Lung (tissue), 12 donors: ENCODE data around the gene CACNA1I. TPM values are rescaled to one million over a fixed set of nuclear protein-coding genes. Genes with fewer than 3 reads are reported as not detected.

Source experiments
- ATAC-seq: fragments of 200-7000 bp; cut with Tn5 transposase; one replicate; pipeline ENCODE4 v1.9.1; 2020; ENCODE audit warnings: moderate number of reproducible peaks; ENCODE audit not compliant: insufficient read depth, low FRiP score
- DNase-seq, 3 donors: peaks; one replicate each; pipeline ENCODE4 v3.0.0-alpha.2; 2013 to 2017
- H3K27ac ChIP-seq, 2 donors: one replicate each; pipeline ENCODE4 v1.5.1; 2013; ENCODE audit warnings: mild to moderate bottlenecking in 2 of 2, moderate library complexity in 2 of 2, control low read depth in 1 of 2, inconsistent platforms in 1 of 2, low read depth in 1 of 2, low read length in 1 of 2
- H3K27me3 ChIP-seq, 3 donors: one replicate each; pipeline ENCODE4 v1.5.1; 2013; ENCODE audit warnings: low read length in 2 of 3; ENCODE audit not compliant: control insufficient read depth in 3 of 3, insufficient read depth in 3 of 3
- H3K36me3 ChIP-seq, 4 donors: one replicate each; pipeline ENCODE4 v1.5.1; 2013; ENCODE audit warnings: low read length in 4 of 4, mild to moderate bottlenecking in 1 of 4, moderate library complexity in 1 of 4; ENCODE audit not compliant: control insufficient read depth in 4 of 4, insufficient read depth in 4 of 4
- H3K4me1 ChIP-seq, 5 donors: one replicate each; pipeline ENCODE4 v1.5.1; 2013; ENCODE audit warnings: low read length in 5 of 5, mild to moderate bottlenecking in 2 of 5, moderate library complexity in 1 of 5; ENCODE audit not compliant: control insufficient read depth in 5 of 5, insufficient read depth in 5 of 5
- H3K4me3 ChIP-seq: one replicate; pipeline ENCODE4 v1.5.1; 2013; ENCODE audit warnings: mild to moderate bottlenecking, control low read depth, moderate library complexity
- H3K9ac ChIP-seq, 2 donors: one replicate each; pipeline ENCODE4 v1.5.1; 2013; ENCODE audit warnings: low read length in 2 of 2, control low read depth in 1 of 2; ENCODE audit not compliant: insufficient read depth in 1 of 2
- H3K9me3 ChIP-seq, 4 donors: one replicate each; pipeline ENCODE4 v1.5.1; 2013; ENCODE audit warnings: low read length in 3 of 4, mild to moderate bottlenecking in 1 of 4, moderate library complexity in 1 of 4; ENCODE audit not compliant: control insufficient read depth in 4 of 4, insufficient read depth in 3 of 4
- CTCF ChIP-seq: IDR thresholded peaks from 2 replicates; pipeline ENCODE4 v1.5.1; 2012; ENCODE audit warnings: mild to moderate bottlenecking; ENCODE audit errors: control extremely low read depth, extremely low read depth
- WGBS, 2 donors: extraction: QIAGEN DNeasy Blood & Tissue Kit; methylation state at CpG; one replicate each; pipeline ENCODE4 v1.1.7; 2013; 5-methylcytosine and 5-hydroxymethylcytosine counted together
- polyA plus RNA-seq, 2 donors: library from polyadenylated mRNA; stranded (reverse); fragments of 200-250 nt; gene quantifications; one replicate each; pipeline ENCODE4 v1.2.1, GENCODE V29; 2013
- total RNA-seq, 2 donors: library from RNA; depleted of rRNA in 1 of 2; stranded (reverse); fragments of >200 nt in 1 of 2; gene quantifications; one replicate each; pipeline ENCODE4 v1.2.1, GENCODE V29; 2014 to 2021
- donor health status: control.
- donor health status: control.
- donor health status: Bipolar disorder and iron deficiency.
- donor health status: healthy.
- donor health status: DM: yes; HTN: yes; CAD: no.

Gene CACNA1I
- total and polyA plus RNA-seq, 4 donors, result 0.07 to 0.22 (median 0.16) TPM

- WGBS, 2 donors, result 74 to 82% methylated on average over 35 of the region's 35 CpGs
- TF ChIP-seq CTCF, result no peak
- ATAC-seq (no peak), DNase-seq (peak in 1 of 3 donors; percentile 52)
- Histone ChIP-seq H3K4me1 (peaks cover 0 to 42% (median 3%) of the 10 kb centered on the region in 5 donors), H3K27ac (no peak overlapping the region), H3K9me3 (peaks cover 0 to 2% (median 0%) of the 10 kb centered on the region in 4 donors), H3K36me3 (no peaks in the 10 kb centered on the region), H3K27me3 (no peaks in the 10 kb centered on the region), H3K9ac (no peak overlapping the region), H3K4me3 (no peak overlapping the region)
Observed at GRCh38 chr22:39647836-39648629, 77.5 kb downstream of the CACNA1I start.

DNA sequence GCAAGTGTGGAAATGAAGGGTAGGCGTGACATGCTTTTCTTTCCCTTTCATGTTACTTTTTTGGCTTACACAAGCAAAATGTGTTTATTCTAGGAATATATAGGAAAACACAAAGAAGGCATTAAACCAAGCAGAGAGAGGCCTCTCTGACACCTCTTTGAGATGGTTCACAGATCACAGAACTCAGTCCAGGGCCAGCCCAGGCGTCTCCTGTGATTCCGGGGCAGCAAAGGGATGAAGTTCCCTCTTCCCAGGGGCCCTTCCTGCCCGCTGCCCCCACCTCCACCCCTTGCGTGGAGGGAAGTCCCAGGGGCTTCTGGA is 78.0 kb downstream of the CACNA1I start:
- no peak overlapping the region for H3K9ac ChIP-seq
- ATAC-seq, result no peak
- H3K4me1 ChIP-seq, result peaks cover 0 to 42% (median 3%) of the 10 kb centered on the region in 5 donors
- H3K4me3 ChIP-seq, result no peak overlapping the region
- WGBS, 2 donors, result 70 to 83% methylated on average over 5 of the region's 5 CpGs
- no peak for TF ChIP-seq CTCF
- H3K27me3 ChIP-seq, result no peaks in the 10 kb centered on the region
- no peak overlapping the region for H3K27ac ChIP-seq
- peaks cover 0 to 2% (median 0%) of the 10 kb centered on the region in 4 donors for H3K9me3 ChIP-seq
- peak in 2 of 3 donors; percentile 64 to 78 for DNase-seq
- H3K36me3 ChIP-seq, result no peaks in the 10 kb centered on the region

- TF ChIP-seq CTCF, result no peak
- no peak overlapping the region for H3K9ac ChIP-seq
- no peak overlapping the region for H3K27ac ChIP-seq
- ATAC-seq (no peak), DNase-seq (no peak)
- no peaks in the 10 kb centered on the region for H3K36me3 ChIP-seq
- 95 to 97% methylated on average over 39 to 41 of the region's 41 CpGs for WGBS, 2 donors
- H3K27me3 ChIP-seq, result no peaks in the 10 kb centered on the region
- no peak overlapping the region for H3K4me3 ChIP-seq
- peaks cover 0 to 42% (median 3%) of the 10 kb centered on the region in 5 donors for H3K4me1 ChIP-seq
- H3K9me3 ChIP-seq, result peaks cover 0 to 2% (median 0%) of the 10 kb centered on the region in 4 donors
Observed at GRCh38 chr22:39649500-39650089, 79.0 kb downstream of the CACNA1I start.
